NCI-H2227 (cell line): ENCODE data around the gene INHBE.
"Not testable (repeated sequence)": the region's sequence is repeated elsewhere in the genome, so short reads cannot be mapped to it uniquely, and the experiment has no call there.

ENCODE experiments used
- DNase-seq: peaks from one replicate; lab custom pipeline; 2025; ENCODE audit not compliant: unreplicated experiment; lab: John Stamatoyannopoulos, UW

INHBE gene, protein sequence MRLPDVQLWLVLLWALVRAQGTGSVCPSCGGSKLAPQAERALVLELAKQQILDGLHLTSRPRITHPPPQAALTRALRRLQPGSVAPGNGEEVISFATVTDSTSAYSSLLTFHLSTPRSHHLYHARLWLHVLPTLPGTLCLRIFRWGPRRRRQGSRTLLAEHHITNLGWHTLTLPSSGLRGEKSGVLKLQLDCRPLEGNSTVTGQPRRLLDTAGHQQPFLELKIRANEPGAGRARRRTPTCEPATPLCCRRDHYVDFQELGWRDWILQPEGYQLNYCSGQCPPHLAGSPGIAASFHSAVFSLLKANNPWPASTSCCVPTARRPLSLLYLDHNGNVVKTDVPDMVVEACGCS

DNA sequence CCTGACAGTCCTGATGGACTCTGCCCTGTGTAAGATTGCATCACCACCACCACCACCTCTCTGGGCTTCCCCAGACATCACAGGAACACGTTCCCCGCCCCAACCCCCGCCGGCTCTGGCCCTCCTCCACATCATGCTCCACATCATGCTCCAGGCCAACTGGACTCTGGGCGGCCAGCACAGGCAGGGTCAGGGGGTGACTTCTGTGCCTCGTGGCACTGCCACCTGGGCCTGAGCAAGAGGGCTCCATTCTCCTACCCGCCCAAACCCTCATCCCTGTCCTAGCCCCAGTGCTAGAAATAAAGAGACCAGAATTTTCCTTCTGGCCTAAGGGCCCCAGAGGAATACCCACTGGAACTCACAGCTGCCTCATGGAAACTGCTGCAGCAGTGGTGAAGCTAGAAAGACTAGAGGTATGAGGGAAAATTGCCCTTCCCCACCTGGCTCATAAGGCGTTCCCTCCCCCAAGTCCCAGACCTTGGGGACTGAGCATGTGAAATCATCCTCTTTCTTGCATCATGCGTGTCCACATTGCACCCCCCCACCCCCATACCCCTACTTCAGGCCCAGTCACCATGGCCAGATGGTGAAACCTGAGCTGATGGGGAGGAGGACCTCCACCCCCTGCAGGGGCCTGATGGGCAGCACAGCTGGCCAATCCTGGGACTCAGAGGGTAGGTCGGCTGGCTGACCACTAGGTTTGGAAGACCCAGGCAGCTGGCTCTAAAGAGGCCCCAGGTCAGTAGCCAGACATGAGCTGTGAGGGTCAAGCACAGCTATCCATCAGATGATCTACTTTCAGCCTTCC lies at the start of gene INHBE:
TSS of gene INHBE (plus strand) at position 742 of the 808 bp plus-strand sequence. CDS start 230 bp downstream, outside the sequence.
- DNase-seq: peak; percentile 19

DNA sequence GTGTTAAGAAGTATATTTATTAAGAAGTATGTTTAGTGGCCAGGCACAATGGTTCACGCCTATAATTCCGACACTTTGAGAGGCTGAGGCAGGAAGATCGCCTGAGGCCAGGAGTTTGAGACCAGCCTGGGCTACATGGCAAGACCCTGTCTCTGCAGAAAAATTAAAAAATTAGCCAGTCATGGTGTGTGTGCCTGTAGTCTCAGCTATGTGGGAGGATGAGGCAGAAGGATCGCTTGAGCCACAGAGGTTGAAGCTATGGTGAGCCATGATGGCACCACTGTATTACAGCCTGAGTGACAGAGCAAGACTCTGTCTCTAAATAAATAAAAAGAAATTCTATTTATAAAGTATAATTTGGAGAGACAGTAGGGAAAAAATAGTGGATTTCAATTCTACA lies 44.6 kb upstream of the INHBE start:
- DNase-seq: no peak

DNA sequence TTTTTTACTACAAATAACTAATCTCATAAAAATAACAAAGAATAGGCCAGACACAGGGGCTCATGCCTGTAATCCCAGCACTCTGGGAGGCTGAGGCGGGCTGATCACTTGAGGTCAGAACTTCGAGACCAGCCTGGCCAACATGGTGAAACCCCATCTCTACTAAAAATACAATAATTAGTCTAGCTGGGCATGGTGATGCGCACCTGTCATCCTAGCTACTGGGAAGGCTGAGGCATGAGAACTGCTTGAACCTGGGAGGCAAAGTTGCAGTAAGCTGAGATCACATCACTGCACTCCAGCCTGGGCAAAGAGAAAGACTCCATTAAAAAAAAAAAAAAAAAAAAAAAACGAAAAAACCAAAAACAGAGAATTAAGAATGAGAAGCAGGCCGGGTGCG lies 40.9 kb upstream of the INHBE start:
- not testable (repeated sequence) for DNase-seq

DNA sequence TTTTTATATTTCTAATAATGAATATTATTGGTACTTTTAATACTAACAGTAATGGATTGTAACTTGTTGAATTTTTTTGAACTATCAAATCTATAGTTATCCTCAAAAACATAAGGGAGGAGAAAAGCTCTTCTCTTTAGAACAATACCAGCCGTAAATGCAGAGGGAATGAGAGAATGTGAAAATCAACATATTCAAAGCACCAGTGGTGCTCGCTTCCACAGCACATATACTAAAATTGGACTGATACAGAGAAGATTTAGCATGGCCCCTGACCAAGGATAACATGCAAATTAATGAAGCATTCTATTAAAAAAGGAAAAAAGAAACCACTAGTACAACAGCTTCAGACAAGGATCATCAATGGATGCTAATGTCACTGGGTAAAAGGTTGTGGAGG lies 40.0 kb upstream of the INHBE start:
- DNase-seq: no peak

DNA sequence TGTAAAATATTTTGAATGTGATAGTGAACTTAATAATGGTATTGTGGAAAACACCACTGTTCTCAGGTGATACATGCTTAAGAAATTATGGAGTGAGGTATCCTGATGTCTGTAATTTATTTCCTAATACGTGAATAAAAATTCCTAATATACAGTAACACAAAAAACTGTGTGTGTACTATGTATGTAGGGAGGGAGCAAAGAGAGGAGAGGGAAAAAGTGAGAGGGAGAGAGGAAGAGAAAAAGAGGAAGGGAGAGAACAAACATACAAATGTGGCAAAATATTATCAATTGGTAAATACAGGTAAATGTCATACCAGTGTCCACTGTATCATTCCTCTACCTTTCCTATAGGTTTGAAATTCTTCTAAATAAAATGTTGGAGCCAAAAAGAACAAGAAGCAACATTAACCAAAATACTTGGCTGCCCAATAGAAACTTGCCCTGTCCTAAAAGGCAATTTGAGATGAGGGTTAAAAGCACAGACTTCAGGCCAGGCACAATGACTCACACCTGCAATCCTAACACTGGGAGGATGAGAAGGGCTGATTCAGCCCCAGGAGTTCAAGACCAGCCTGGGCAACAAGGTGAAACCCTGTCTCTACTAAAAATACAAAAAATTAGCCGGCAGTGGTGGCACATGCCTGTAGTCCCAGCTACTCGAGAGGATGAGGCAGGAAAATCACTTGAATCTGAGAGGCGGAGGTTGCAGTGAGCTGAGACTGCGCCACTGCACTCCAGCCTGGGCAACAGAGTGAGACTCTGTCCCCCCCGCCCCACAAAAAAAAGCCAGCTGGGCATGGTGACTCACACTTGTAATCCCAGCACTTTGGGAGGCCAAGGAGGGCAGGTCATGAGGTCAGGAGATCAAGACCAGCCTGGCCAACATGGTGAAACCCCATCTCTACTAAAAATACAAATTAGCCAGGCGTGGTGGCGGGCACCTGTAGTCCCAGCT lies 38.8 kb upstream of the INHBE start:
- no peak for DNase-seq

DNA sequence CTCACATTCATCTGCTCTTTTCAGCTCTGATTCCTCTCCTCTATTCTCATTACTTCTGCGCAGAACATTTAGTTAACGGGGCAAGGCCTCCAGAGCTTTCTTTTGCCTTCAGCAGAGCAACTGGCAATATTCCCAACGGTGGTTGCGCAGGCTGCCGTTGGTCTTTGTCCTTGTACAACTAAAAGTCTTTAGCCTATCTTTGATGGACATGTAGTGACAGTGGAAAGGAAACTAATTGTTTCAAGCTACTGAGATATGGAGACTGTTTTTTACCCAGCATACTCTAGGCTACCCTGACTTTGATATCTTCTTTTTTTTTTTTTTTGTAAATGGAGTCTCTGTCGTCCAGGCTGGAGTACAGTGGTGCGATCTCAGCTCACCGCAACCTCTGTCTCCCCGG lies 36.9 kb upstream of the INHBE start:
- no peak for DNase-seq

DNA sequence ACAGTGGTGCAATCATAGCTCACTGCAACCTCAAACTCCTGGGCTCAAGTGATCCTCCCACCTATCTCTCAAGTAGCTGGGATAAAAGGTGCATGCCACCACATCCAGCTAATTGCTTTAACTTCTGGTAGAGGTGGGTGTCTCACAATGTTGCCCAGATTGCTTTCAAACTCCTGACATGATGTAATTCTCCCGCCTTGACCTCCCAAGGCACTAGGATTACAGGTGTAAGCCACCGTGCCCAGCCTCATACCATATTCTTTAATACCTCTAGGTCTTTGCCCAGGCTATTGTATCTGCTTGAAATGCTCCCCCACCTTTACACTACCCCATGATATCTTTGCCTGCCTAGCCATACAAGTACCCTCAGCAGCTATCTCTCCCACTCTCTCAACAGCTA lies 35.6 kb upstream of the INHBE start:
- DNase-seq: no peak

DNA sequence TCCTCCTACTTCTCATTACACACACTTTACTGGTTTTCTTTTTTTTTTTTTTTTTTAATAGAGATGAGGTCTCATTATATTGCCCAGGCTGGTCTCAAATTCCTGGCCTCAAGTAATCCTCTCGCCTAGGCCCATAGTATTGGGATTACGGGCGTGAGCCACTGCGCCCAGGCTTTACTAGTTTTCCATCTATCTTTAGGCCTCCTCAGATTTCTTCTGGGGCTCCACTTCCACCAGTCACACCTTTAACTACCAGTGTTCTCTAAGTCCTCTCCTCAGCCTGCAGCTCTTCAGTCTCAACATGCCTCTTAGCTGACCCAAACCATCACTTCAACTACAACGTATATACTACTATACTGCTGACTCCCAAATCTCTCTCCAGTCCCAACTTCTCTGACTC lies 34.6 kb upstream of the INHBE start:
- DNase-seq: no peak

DNA sequence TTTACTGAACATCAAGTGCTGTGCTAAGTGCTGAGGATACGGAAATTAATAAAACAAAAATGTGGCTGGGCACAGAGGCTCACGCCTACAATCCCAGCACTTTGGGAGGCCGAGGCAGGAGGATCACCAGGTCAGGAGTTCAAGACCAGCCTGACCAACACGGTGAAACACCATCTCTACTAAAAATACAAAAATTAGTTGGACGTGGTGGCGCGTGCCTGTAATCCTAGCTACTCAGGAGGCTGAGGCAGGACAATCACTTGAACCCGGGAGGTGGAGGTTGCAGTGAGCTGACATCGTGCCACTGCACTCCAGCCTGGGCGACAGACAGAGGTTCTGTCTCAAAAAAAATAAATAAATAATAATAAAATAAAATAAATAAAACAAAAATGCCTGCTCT lies 28.2 kb upstream of the INHBE start:
- DNase-seq: not testable (repeated sequence)

DNA sequence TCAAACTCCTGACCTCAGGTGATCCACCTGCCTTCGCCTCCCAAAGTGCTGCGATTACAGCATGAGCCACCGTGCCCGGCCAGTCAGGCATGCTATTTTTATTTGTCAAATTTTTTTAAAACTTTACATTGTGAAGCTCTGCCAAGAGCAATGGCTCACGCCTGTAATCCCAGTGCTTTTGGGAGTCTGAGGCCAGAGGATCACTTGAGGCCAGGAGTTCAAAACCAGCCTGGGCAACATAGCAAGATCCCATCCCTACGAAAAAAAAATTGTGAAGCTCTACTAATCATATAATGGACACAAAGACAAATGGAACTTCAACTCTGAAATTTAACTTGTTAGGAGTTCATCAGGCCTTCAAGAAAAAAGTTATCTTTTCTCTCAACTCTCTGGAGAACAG lies 26.1 kb upstream of the INHBE start:
- no peak for DNase-seq

DNA sequence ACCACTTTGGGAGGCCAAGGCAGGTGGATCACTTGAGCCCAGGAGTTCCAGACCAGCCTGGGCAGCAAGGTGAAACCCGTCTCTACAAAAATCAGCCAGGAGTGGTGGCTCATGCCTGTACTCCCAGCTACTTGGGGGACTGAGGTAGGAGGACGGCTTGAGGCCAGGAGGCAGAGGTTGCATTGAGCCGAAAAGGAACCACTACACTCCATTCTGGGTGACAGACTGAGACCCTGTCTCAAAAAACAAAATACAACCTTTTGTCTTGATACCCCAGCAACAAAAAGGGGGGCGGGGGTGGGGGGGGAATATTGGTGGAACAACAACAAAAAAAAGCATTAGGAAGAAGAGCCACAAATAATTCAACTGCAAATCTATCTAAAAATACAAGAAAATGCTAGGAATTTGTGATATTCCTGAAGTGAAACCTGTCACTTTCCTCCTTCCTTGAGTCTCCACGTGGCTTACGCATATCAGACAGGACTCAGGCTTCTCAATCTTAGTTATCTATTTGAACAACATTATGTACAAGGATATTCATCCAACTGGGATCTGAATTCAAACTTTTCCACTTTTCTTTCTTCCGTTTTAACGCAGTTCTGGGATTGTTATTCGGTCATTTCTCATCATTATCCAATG lies 25.5 kb upstream of the INHBE start:
- no peak for DNase-seq

DNA sequence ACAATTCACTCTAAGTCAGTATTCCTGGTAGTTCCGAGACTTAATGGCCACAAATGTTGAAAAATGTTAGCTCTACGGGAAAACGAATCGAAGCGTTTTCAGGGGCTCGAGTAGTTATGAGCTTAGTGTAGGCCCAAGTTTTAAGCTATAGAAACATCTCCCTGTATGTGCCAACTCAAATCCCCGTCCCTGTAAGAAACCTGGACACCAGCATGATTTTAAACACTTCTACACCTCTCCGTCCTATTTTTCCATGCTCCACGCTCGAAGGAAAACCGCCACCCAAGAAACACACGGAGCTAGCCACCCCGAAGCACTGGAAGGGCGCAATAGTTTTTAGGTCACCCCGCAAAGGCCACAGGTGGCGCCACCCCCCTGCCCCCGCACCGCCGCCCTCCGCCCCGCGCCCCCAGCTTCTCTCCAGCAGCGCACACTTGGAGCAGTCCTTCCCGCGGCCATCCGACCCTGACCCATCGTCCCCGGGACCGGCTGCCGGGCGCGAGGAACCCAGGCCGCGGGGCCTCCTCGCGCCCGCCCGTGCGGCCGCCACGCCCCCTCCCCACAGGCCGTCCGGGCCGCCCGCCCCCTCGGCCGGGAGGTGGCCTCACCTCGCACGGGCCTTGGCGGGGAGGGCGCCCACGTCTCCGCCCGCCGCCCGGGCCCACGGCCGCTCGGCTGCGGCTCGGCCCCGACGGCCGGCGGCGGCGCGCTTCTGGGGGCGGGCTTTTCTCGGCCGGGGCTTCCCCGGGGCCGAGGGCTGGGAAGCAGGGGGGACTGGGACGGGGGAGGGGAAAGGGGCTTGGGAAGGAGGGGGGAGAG lies 24.8 kb upstream of the INHBE start:
- DNase-seq: peak; percentile 31

DNA sequence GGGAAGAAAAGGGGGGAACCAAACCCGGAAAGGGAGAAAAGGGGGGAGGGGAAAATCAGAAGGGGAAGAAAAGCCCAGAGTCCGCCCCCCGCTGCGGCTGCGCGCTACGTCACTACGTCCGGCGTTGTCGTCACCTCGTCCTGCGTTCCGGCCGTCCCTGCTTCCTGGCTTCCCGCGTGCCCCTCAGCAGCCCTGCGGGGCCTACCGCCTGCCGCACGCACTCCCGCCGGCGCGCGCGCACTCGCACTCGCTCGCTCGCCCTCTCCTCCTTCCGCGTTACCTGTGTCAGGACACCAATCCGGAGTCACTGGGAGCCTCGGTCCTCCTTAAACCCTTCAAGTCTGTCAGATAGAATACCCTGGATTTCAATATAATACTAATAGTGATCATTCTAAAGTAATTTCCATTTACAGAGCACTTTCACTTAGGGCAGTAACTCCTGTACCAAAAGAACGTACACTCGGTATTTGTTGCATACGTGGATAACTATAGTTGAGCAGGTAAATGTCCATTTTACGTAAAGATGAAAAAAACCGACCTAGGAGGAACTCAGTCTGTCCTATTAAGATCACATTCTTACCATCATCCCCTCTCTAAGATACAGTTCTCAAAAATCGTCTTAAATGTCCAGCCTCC lies 24.1 kb upstream of the INHBE start, which contains the start of gene R3HDM2:
TSS of gene R3HDM2 (minus strand) at position 113 of the 636 bp plus-strand sequence. CDS start 120,615 bp downstream, outside the sequence.
- DNase-seq: peak; percentile 94

DNA sequence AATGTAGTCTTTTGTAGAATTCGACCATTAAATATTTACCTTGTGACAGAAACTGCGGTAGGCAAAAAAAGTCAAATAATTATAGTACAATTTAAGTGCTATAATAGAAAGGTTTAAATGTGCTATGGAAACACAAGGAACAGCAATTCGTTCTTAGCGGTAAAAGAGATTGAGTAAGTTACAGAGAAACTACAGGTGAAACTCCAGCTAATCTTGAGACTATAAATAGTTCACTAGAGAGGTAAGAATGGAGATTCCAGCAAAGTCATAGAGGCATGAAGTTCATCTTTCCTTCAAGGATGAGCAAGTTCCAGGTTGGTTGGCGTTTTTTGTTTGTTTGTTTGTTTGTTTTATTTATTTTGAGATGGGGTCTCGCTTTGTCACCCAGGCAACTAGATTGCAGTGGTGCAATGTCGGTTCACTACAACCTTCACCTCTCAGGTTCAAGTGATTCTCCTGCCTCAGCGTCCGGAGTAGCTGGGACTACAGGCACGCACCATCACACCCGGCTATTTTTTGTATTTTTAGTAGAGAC lies 23.4 kb upstream of the INHBE start:
- DNase-seq: no peak

DNA sequence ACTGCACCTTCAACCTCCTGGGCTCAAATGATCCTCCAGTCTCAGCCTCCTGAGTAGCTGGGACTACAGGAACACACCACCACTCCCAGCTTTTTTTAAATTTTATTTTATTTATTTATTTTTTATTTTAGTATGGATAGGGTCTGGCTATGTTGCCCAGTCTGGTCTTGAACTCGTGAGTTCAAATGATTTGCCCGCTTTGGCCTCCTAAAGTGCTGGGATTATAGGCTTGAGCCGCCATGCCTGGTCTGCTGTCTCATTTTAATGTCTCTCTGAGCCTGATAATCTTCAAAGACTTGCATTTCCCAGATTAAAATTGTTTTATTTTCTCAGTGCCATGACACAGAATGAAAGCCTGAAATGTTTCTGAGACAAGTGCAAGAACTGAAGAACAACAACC lies 21.7 kb upstream of the INHBE start:
- no peak for DNase-seq

DNA sequence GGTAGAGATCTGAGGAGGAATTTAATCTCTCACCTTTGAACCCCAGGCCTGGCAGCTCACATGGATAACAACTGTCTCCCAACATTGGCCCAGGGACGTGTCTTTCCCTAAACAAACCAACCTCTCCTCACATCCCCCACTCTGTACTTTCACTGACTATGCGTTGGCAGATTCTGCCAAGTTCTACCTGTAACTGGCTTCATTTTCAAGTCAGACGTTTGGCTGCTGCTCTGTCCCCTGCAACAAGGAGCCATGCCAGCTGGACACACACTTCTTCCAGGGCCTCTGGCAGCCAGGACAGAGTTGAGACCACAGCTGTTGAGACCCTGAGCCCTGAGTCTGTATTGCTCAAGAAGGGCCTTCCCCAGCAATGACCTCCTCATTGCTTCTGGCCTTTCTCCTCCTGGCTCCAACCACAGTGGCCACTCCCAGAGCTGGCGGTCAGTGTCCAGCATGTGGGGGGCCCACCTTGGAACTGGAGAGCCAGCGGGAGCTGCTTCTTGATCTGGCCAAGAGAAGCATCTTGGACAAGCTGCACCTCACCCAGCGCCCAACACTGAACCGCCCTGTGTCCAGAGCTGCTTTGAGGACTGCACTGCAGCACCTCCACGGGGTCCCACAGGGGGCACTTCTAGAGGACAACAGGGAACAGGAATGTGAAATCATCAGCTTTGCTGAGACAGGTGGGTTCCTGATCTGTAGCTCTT lies 20.4 kb upstream of the INHBE start, which contains the start of gene INHBC:
TSS of gene INHBC (plus strand) at position 268 of the 707 bp plus-strand sequence. CDS start at position 371, 103 bp downstream.
- no peak for DNase-seq

DNA sequence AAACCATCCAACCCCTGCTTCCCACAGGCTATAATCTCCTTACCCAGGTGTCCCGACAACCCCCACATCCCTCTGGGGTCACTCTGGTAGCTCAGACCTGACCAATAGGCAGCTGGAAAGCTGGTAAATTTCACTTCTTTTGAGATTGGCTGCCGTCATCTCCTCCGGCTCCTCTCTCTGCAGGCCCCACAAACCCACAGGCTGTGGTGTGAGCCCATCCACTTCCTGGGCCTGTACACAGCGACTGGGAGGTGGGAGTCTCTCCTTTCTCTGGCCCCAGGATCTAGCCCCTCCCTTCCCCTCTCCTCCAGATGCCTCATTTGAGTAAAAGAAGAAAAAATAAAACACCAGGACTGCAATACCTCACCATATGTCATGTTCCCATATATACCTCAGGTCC lies 19.8 kb upstream of the INHBE start:
- no peak for DNase-seq

DNA sequence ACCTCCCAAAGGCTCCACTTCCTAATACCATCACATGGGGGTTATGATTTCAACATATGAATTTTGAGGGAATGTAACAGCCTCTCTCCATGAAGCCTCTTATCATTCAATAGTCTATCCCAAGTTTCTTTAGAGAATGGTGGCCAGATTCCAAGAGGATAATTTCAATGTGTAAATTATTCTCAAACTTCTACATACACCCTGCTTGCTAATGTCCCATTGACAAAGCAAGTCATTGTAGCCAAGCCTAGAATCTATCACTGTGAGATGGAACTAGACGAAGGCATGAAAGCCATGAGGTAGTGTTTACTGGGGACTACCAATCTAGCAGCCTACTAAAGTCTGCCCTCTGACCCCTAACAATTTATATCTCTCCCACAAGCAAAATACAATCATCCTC lies 16.7 kb upstream of the INHBE start:
- DNase-seq: no peak
